Measurements from ENCODE around the gene GUCY1A2.

GRCh38 chr11:107025673-107026072, 7.4 kb upstream of the GUCY1A2 start:
- TF ChIP-seq POLR2A (IDR thresholded peaks at IDR 0.05; ENCODE audit: low read depth, low read length), result no peak
- no peak for TF ChIP-seq POLR2AphosphoS5 (IDR thresholded peaks at IDR 0.05; ENCODE audit: low read depth, low read length)
- TF ChIP-seq TAF1 (IDR thresholded peaks at IDR 0.05; ENCODE audit: low read depth, low read length), result no peak
- TF ChIP-seq POU2F2 (IDR thresholded peaks at IDR 0.05; ENCODE audit: low read depth, low read length), result no peak
- TF ChIP-seq PAX5 (IDR thresholded peaks at IDR 0.05; ENCODE audit: insufficient read depth, low read length, severe bottlenecking), result no peak
